ENCODE results near the gene MINAR1. TPM values are rescaled to one million over a fixed set of nuclear protein-coding genes. Genes with fewer than 3 reads are reported as not detected.

The MINAR1 gene
- total RNA-seq, 1 donor from 2014 or later = 1.7 TPM

DNA sequence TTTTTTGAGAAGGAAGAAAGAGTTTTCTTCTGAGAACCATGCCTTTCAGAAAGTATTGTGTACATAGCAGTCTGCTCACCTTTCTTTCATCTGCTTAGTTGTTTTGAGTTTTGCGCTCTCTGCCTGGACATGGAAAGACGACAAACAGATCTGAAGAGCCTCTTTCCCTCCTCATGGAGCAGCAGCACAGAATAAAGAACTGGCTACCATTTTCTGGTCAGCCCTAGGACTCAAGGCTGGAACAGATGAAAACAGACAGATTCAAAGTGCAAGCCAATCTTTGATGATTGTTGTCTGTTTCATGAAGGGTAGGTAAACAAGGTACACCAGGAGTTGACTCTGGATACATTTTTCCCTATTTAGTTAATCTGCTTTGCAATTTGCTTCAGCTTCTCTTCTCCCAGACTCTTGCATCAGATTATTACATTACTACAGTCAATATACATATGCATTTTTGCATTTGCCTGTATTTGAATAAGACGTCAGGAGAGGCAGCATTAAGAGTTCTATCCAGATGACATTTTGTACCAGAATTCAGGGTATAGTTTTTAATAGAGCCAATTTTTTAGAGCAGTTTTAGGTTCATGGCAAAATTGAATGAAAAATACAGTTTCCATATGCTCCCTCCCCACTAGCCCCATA is 34.7 kb upstream of the MINAR1 start:
- H3K36me3 ChIP-seq (ENCODE audit: insufficient read depth, low read length) = no peaks in the 10 kb centered on the region
- H3K27me3 ChIP-seq (ENCODE audit: insufficient read depth, low read length) = no peaks in the 10 kb centered on the region
- no peak overlapping the region for H3K4me2 ChIP-seq (ENCODE audit: low read length)
- Mint-ChIP-seq H3K9me3 (ENCODE audit: unreplicated experiment) (no peaks in the 10 kb centered on the region), H3K4me1 (ENCODE audit: low read depth, unreplicated experiment) (peaks cover 13% of the 10 kb centered on the region), H3K27ac (ENCODE audit: unreplicated experiment) (no peak overlapping the region), H3K36me3 (ENCODE audit: low read depth, unreplicated experiment) (peaks cover 2% of the 10 kb centered on the region), H3K4me3 (ENCODE audit: unreplicated experiment) (no peak overlapping the region), H3K27me3 (ENCODE audit: low read depth, unreplicated experiment) (no peaks in the 10 kb centered on the region)
- H3K4me1 ChIP-seq (ENCODE audit: insufficient read depth, low read length) = no peaks in the 10 kb centered on the region
- no peaks in the 10 kb centered on the region for H3K9me3 ChIP-seq (ENCODE audit: insufficient read depth, low read depth, low read length)
- DNase-seq (ENCODE audit: low read depth) (no peak), FAIRE-seq (no peak)
- H2AFZ ChIP-seq (ENCODE audit: low read depth, low read length) = no peak overlapping the region
- H3K79me2 ChIP-seq (ENCODE audit: insufficient read depth, low read length) = no peaks in the 10 kb centered on the region
- no peak overlapping the region for H3K4me3 ChIP-seq (ENCODE audit: insufficient read depth, low read depth, low read length)
- H3K9ac ChIP-seq (ENCODE audit: low read length) = no peak overlapping the region
- TF ChIP-seq, protein P1, sequence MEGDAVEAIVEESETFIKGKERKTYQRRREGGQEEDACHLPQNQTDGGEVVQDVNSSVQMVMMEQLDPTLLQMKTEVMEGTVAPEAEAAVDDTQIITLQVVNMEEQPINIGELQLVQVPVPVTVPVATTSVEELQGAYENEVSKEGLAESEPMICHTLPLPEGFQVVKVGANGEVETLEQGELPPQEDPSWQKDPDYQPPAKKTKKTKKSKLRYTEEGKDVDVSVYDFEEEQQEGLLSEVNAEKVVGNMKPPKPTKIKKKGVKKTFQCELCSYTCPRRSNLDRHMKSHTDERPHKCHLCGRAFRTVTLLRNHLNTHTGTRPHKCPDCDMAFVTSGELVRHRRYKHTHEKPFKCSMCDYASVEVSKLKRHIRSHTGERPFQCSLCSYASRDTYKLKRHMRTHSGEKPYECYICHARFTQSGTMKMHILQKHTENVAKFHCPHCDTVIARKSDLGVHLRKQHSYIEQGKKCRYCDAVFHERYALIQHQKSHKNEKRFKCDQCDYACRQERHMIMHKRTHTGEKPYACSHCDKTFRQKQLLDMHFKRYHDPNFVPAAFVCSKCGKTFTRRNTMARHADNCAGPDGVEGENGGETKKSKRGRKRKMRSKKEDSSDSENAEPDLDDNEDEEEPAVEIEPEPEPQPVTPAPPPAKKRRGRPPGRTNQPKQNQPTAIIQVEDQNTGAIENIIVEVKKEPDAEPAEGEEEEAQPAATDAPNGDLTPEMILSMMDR (IDR thresholded peaks at IDR 0.05; ENCODE audit: insufficient read depth, low read depth, low read length) = no peak
- no peak for TF ChIP-seq EZH2 (IDR thresholded peaks at IDR 0.05; ENCODE audit: insufficient read depth, low read length)
- no peak overlapping the region for H3K27ac ChIP-seq (ENCODE audit: low read depth, low read length)
- H4K20me1 ChIP-seq (ENCODE audit: insufficient read depth, low read length) = peaks cover 4% of the 10 kb centered on the region

DNA sequence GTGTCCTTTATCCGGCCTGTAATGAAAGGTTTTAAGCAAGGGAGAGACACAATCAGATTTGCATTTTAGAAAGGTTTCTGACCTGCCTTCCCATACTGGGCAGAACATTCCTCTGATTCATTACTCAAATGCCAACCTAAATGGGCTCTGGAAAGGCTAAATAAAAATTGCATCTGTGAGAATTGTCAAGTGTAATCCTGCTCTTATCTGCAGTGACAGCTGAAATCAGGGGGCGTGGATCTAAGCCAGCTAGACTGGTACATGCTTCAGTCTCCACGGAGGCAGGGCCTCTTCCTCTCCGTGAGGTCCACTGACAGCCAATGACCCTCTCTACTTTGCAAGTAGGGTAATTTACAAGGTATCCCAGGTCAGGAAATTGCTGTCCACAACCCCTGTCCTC is 32.5 kb upstream of the MINAR1 start:
- Histone ChIP-seq H3K4me3 (ENCODE audit: insufficient read depth, low read depth, low read length) (no peak overlapping the region), H2AFZ (ENCODE audit: low read depth, low read length) (no peak overlapping the region), H3K4me1 (ENCODE audit: insufficient read depth, low read length) (no peaks in the 10 kb centered on the region), H3K9me3 (ENCODE audit: insufficient read depth, low read depth, low read length) (no peaks in the 10 kb centered on the region), H3K9ac (ENCODE audit: low read length) (no peak overlapping the region), H3K36me3 (ENCODE audit: insufficient read depth, low read length) (no peaks in the 10 kb centered on the region), H3K79me2 (ENCODE audit: insufficient read depth, low read length) (no peaks in the 10 kb centered on the region), H3K27me3 (ENCODE audit: insufficient read depth, low read length) (no peaks in the 10 kb centered on the region), H3K4me2 (ENCODE audit: low read length) (no peak overlapping the region), H3K27ac (ENCODE audit: low read depth, low read length) (no peak overlapping the region), H4K20me1 (ENCODE audit: insufficient read depth, low read length) (peaks cover 4% of the 10 kb centered on the region)
- Mint-ChIP-seq H3K9me3 (ENCODE audit: unreplicated experiment) (no peaks in the 10 kb centered on the region), H3K27me3 (ENCODE audit: low read depth, unreplicated experiment) (no peaks in the 10 kb centered on the region), H3K27ac (ENCODE audit: unreplicated experiment) (no peak overlapping the region), H3K36me3 (ENCODE audit: low read depth, unreplicated experiment) (peaks cover 2% of the 10 kb centered on the region), H3K4me1 (ENCODE audit: low read depth, unreplicated experiment) (peaks cover 2% of the 10 kb centered on the region), H3K4me3 (ENCODE audit: unreplicated experiment) (no peak overlapping the region)
- FAIRE-seq = no peak
- no peak for TF ChIP-seq EZH2 (IDR thresholded peaks at IDR 0.05; ENCODE audit: insufficient read depth, low read length)
- TF ChIP-seq, protein P1 (IDR thresholded peaks at IDR 0.05; ENCODE audit: insufficient read depth, low read depth, low read length) = no peak
- DNase-seq (ENCODE audit: low read depth) = no peak

DNA sequence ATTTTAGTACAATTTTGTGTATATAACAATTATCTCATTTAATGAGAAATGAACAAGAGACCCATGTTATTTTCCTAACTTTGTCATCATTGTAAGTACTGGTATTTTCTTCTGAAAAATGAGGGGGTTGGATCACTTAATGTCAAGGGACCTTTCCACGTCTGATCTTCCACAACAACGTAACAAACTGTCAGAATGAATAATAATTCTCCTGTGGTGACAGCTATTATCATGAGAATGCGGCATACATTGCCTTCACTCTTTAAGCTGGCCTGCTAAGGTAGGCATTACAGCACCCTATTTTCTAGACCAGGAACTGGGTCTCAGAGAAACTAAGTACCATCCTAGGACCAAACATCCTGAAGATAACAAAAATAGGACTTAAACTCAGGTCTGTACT is 31.5 kb upstream of the MINAR1 start:
- Mint-ChIP-seq H3K4me1 (ENCODE audit: low read depth, unreplicated experiment) (peaks cover 2% of the 10 kb centered on the region), H3K36me3 (ENCODE audit: low read depth, unreplicated experiment) (peaks cover 2% of the 10 kb centered on the region), H3K27me3 (ENCODE audit: low read depth, unreplicated experiment) (no peaks in the 10 kb centered on the region), H3K27ac (ENCODE audit: unreplicated experiment) (no peak overlapping the region), H3K4me3 (ENCODE audit: unreplicated experiment) (no peak overlapping the region), H3K9me3 (ENCODE audit: unreplicated experiment) (no peaks in the 10 kb centered on the region)
- H3K27ac ChIP-seq (ENCODE audit: low read depth, low read length) = no peak overlapping the region
- no peak overlapping the region for H3K9ac ChIP-seq (ENCODE audit: low read length)
- FAIRE-seq = no peak
- H2AFZ ChIP-seq (ENCODE audit: low read depth, low read length) = no peak overlapping the region
- no peak for DNase-seq (ENCODE audit: low read depth)
- H3K4me2 ChIP-seq (ENCODE audit: low read length) = no peak overlapping the region
- no peak overlapping the region for H3K4me3 ChIP-seq (ENCODE audit: insufficient read depth, low read depth, low read length)
- TF ChIP-seq EZH2 (IDR thresholded peaks at IDR 0.05; ENCODE audit: insufficient read depth, low read length) = no peak
- TF ChIP-seq, protein P1 (IDR thresholded peaks at IDR 0.05; ENCODE audit: insufficient read depth, low read depth, low read length) = no peak
- H3K27me3 ChIP-seq (ENCODE audit: insufficient read depth, low read length) = no peaks in the 10 kb centered on the region
- no peaks in the 10 kb centered on the region for H3K9me3 ChIP-seq (ENCODE audit: insufficient read depth, low read depth, low read length)
- H3K79me2 ChIP-seq (ENCODE audit: insufficient read depth, low read length) = no peaks in the 10 kb centered on the region
- H3K36me3 ChIP-seq (ENCODE audit: insufficient read depth, low read length) = no peaks in the 10 kb centered on the region
- peaks cover 4% of the 10 kb centered on the region for H4K20me1 ChIP-seq (ENCODE audit: insufficient read depth, low read length)
- H3K4me1 ChIP-seq (ENCODE audit: insufficient read depth, low read length) = no peaks in the 10 kb centered on the region

All from astrocyte (in vitro differentiated cells and primary cell).